ENCODE results near the gene ARL15.

ARL15 gene

DNA sequence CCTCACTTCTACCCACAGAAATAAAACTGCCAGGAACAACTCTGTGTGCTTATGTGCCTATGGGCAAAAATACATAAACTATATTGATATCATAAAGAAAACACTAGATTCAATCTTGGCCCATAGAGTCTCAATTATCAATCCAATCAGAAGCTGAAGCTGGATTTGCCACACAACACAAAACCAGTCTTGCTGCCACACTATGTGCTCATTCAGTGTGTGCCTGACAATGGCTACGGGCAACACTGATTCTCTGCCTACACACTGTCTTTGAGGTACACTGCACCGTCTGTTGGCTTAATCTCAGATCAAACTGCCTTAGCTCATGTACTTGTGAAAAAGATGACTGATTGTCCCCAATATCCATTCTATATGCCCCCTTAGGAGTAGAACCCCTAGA, 35.4 kb downstream of the ARL15 start:
- TF ChIP-seq, protein P1, sequence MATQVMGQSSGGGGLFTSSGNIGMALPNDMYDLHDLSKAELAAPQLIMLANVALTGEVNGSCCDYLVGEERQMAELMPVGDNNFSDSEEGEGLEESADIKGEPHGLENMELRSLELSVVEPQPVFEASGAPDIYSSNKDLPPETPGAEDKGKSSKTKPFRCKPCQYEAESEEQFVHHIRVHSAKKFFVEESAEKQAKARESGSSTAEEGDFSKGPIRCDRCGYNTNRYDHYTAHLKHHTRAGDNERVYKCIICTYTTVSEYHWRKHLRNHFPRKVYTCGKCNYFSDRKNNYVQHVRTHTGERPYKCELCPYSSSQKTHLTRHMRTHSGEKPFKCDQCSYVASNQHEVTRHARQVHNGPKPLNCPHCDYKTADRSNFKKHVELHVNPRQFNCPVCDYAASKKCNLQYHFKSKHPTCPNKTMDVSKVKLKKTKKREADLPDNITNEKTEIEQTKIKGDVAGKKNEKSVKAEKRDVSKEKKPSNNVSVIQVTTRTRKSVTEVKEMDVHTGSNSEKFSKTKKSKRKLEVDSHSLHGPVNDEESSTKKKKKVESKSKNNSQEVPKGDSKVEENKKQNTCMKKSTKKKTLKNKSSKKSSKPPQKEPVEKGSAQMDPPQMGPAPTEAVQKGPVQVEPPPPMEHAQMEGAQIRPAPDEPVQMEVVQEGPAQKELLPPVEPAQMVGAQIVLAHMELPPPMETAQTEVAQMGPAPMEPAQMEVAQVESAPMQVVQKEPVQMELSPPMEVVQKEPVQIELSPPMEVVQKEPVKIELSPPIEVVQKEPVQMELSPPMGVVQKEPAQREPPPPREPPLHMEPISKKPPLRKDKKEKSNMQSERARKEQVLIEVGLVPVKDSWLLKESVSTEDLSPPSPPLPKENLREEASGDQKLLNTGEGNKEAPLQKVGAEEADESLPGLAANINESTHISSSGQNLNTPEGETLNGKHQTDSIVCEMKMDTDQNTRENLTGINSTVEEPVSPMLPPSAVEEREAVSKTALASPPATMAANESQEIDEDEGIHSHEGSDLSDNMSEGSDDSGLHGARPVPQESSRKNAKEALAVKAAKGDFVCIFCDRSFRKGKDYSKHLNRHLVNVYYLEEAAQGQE (IDR thresholded peaks at IDR 0.05; ENCODE audit: insufficient replicate concordance, low read depth): no peak
- TF ChIP-seq SPI1 (IDR thresholded peaks at IDR 0.05; ENCODE audit: borderline replicate concordance, low read depth) (no peak), GABPA (IDR thresholded peaks at IDR 0.05; ENCODE audit: low read depth) (no peak), POLR2AphosphoS5 (IDR thresholded peaks at IDR 0.05; ENCODE audit: low read depth) (no peak)
- TF ChIP-seq, protein P2, sequence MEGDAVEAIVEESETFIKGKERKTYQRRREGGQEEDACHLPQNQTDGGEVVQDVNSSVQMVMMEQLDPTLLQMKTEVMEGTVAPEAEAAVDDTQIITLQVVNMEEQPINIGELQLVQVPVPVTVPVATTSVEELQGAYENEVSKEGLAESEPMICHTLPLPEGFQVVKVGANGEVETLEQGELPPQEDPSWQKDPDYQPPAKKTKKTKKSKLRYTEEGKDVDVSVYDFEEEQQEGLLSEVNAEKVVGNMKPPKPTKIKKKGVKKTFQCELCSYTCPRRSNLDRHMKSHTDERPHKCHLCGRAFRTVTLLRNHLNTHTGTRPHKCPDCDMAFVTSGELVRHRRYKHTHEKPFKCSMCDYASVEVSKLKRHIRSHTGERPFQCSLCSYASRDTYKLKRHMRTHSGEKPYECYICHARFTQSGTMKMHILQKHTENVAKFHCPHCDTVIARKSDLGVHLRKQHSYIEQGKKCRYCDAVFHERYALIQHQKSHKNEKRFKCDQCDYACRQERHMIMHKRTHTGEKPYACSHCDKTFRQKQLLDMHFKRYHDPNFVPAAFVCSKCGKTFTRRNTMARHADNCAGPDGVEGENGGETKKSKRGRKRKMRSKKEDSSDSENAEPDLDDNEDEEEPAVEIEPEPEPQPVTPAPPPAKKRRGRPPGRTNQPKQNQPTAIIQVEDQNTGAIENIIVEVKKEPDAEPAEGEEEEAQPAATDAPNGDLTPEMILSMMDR (IDR thresholded peaks at IDR 0.05; ENCODE audit: insufficient read depth, low read length): no peak
- H3K27ac ChIP-seq (replicated peaks): no peak overlapping the region
- no peak for DNase-seq (ENCODE audit: low read depth in 1 of 2, low spot score in 1 of 2)

DNA sequence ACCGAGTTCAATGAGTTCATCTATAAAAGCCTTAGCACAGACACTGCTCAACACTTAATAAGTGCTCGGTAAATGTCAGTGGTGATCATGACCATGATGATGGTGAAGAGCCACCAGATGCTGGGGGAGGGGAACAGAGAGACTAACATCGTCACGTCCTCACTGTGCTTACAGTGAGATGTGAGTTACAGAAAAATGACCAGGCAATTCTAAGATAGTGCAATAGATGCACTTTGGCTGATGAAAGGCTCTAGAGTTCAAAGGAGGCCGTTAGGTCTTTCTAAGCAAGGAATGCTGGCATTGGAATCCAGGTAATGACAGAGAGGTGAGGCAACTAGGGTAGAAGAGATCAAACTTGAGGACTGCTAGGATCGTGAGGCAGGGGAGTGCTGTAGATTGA, 36.7 kb downstream of the ARL15 start:
- H3K27me3 ChIP-seq (ENCODE audit: insufficient read depth, poor library complexity, severe bottlenecking): no peaks in the 10 kb centered on the region
- H3K4me3 ChIP-seq (replicated peaks; ENCODE audit: insufficient read depth, low read length): no peak overlapping the region
- DNase-seq (ENCODE audit: low read depth in 1 of 2, low spot score in 1 of 2): no peak
- TF ChIP-seq GABPA (IDR thresholded peaks at IDR 0.05; ENCODE audit: low read depth) (no peak), SPI1 (IDR thresholded peaks at IDR 0.05; ENCODE audit: borderline replicate concordance, low read depth) (no peak), POLR2AphosphoS5 (IDR thresholded peaks at IDR 0.05; ENCODE audit: low read depth) (no peak)
- TF ChIP-seq, protein P2 (IDR thresholded peaks at IDR 0.05; ENCODE audit: insufficient read depth, low read length): no peak
- TF ChIP-seq, protein P1 (IDR thresholded peaks at IDR 0.05; ENCODE audit: insufficient replicate concordance, low read depth): no peak
- H3K27ac ChIP-seq (replicated peaks): no peak overlapping the region

More for the DNA sequence above, 35.4 kb downstream of the ARL15 start:
- no peaks in the 10 kb centered on the region for H3K27me3 ChIP-seq (ENCODE audit: insufficient read depth, poor library complexity, severe bottlenecking)
- no peak overlapping the region for H3K4me3 ChIP-seq (replicated peaks; ENCODE audit: insufficient read depth, low read length)

DNA sequence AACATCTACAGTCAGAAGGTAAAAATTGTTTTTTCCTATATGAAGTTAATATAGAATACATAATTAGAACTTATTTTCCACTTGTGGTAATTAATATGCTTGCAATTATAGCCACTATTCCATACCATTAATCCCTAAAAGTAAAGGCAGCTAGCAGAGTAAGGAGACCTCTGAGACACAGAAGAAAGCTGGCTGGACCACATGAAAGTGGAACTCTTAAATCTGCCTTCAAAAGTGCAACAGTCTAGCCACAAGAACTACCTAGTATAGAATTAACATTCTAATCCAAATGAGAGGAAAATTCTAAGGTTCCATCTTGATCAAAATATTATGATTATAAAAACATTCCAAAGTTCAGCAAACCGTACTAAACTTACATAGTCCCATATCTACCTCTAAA, 37.6 kb downstream of the ARL15 start:
- TF ChIP-seq GABPA (IDR thresholded peaks at IDR 0.05; ENCODE audit: low read depth) (no peak), SPI1 (IDR thresholded peaks at IDR 0.05; ENCODE audit: borderline replicate concordance, low read depth) (no peak), POLR2AphosphoS5 (IDR thresholded peaks at IDR 0.05; ENCODE audit: low read depth) (no peak)
- TF ChIP-seq, protein P1 (IDR thresholded peaks at IDR 0.05; ENCODE audit: insufficient replicate concordance, low read depth): no peak
- TF ChIP-seq, protein P2 (IDR thresholded peaks at IDR 0.05; ENCODE audit: insufficient read depth, low read length): no peak
- no peak for DNase-seq (ENCODE audit: low read depth in 1 of 2, low spot score in 1 of 2)
- no peak overlapping the region for H3K4me3 ChIP-seq (replicated peaks; ENCODE audit: insufficient read depth, low read length)
- no peaks in the 10 kb centered on the region for H3K27me3 ChIP-seq (ENCODE audit: insufficient read depth, poor library complexity, severe bottlenecking)
- H3K27ac ChIP-seq (replicated peaks): no peak overlapping the region
